ENCODE results near the gene MRM2.

The MRM2 gene

GRCh38 chr7:2222516-2222915 is 19.5 kb downstream of the MRM2 start (continued):
- TF ChIP-seq ZBTB26 (tag by site-specific recombination; optimal IDR thresholded peaks at IDR 0.05) (no peak), ZNF24 (tag by site-specific recombination; IDR thresholded peaks at IDR 0.05) (no peak)

GRCh38 chr7:2220954-2221353 is 21.1 kb downstream of the MRM2 start:
- no peaks in the 10 kb centered on the region for H3K4me1 ChIP-seq (ENCODE audit: control insufficient read depth, insufficient read depth, low read length)
- ChIA-PET POLR2A (no interaction called here), CTCF (no interaction called here)
- no peaks in the 10 kb centered on the region for H3K9me3 ChIP-seq (ENCODE audit: control insufficient read depth, insufficient read depth, low read depth, low read length)
- H3K27ac ChIP-seq (ENCODE audit: extremely low read depth, low read depth, low read length) = no peak overlapping the region
- no peak overlapping the region for H3K4me3 ChIP-seq (ENCODE audit: low read depth, low read length)
- TF ChIP-seq ZNF449 (tag by site-specific recombination; IDR thresholded peaks at IDR 0.05) = no peak
- no peak for TF ChIP-seq ZNF544 (tag by site-specific recombination; IDR thresholded peaks at IDR 0.05)
- no peak for TF ChIP-seq ZNF785 (tag by site-specific recombination; IDR thresholded peaks at IDR 0.05)
- TF ChIP-seq SCRT1 (tag by site-specific recombination; IDR thresholded peaks at IDR 0.05; ENCODE audit: borderline replicate concordance) = no peak
- peaks cover 8 to 84% of the 10 kb centered on the region in 2 experiments for H3K36me3 ChIP-seq (ENCODE audit: control insufficient read depth in 2 of 2, insufficient read depth in 1 of 2, low read length in 2 of 2)

- ChIA-PET CTCF (no interaction called here), POLR2A (no interaction called here)
- H3K4me3 ChIP-seq (ENCODE audit: low read depth, low read length) = no peak overlapping the region
- H3K36me3 ChIP-seq (ENCODE audit: control insufficient read depth in 2 of 2, insufficient read depth in 1 of 2, low read length in 2 of 2) = peaks cover 4 to 84% of the 10 kb centered on the region in 2 experiments; a peak in 2 of 3 replicates
- no peaks in the 10 kb centered on the region for H3K9me3 ChIP-seq (ENCODE audit: control insufficient read depth, insufficient read depth, low read depth, low read length)
- H3K4me1 ChIP-seq (ENCODE audit: control insufficient read depth, insufficient read depth, low read length) = no peaks in the 10 kb centered on the region
- TF ChIP-seq ZNF24 (tag by site-specific recombination; IDR thresholded peaks at IDR 0.05) = no peak
- no peak overlapping the region for H3K27ac ChIP-seq (ENCODE audit: extremely low read depth, low read depth, low read length)
Measured at GRCh38 chr7:2220506-2220905, 21.5 kb downstream of the MRM2 start.

- TF ChIP-seq BCL11B (tag by site-specific recombination; IDR thresholded peaks at IDR 0.05; ENCODE audit: low read depth) = no peak
- Histone ChIP-seq H3K36me3 (ENCODE audit: control insufficient read depth in 2 of 2, insufficient read depth in 1 of 2, low read length in 2 of 2) (peaks cover 4 to 82% of the 10 kb centered on the region in 2 experiments; a peak in 2 of 3 replicates), H3K4me3 (ENCODE audit: low read depth, low read length) (no peak overlapping the region), H3K27ac (ENCODE audit: extremely low read depth, low read depth, low read length) (no peak overlapping the region), H3K4me1 (ENCODE audit: control insufficient read depth, insufficient read depth, low read length) (no peaks in the 10 kb centered on the region), H3K9me3 (ENCODE audit: control insufficient read depth, insufficient read depth, low read depth, low read length) (no peaks in the 10 kb centered on the region)
- CTCF ChIA-PET = no interaction called here
- POLR2A ChIA-PET = no interaction called here
Measured at GRCh38 chr7:2220030-2220429, 22.0 kb downstream of the MRM2 start.

DNA sequence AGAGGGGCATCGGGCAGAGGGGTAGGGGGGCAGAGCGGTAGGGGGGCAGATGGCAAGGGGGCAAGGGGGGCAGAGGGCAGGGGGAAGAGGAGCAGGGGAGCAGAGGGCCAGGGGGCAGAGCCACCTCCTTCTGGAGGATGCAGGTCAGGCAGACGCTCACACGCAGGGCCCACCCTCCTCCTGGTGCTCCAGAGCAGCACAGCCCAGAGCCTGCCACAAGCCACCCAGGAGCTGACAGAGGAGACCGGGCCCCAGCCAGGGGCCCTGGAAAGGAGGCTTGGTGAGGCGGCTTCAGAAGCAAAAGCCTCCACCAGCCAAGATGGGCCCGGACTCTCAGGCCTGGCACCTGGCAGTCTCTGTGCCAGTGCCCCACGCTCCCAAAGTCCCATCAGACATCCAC is 22.4 kb downstream of the MRM2 start:
- H3K4me3 ChIP-seq (ENCODE audit: low read depth, low read length) = no peak overlapping the region
- H3K27ac ChIP-seq (ENCODE audit: extremely low read depth, low read depth, low read length) = no peak overlapping the region
- no peaks in the 10 kb centered on the region for H3K4me1 ChIP-seq (ENCODE audit: control insufficient read depth, insufficient read depth, low read length)
- POLR2A ChIA-PET = no interaction called here
- H3K36me3 ChIP-seq (ENCODE audit: control insufficient read depth in 2 of 2, insufficient read depth in 1 of 2, low read length in 2 of 2) = peaks cover 4 to 81% of the 10 kb centered on the region in 2 experiments; a peak in 2 of 3 replicates
- TF ChIP-seq ZNF621 (tag by site-specific recombination; IDR thresholded peaks at IDR 0.05) = no peak
- TF ChIP-seq ZBTB11 (tag by site-specific recombination; conservative IDR thresholded peaks at IDR 0.05; ENCODE audit: low read depth) = no peak
- no peak for TF ChIP-seq BCL11A (tag by site-specific recombination; IDR thresholded peaks at IDR 0.05; ENCODE audit: low read depth)
- CTCF ChIA-PET = no interaction called here
- H3K9me3 ChIP-seq (ENCODE audit: control insufficient read depth, insufficient read depth, low read depth, low read length) = no peaks in the 10 kb centered on the region
